ENCODE data around the gene FRMD3. TPM values are rescaled to one million over a fixed set of nuclear protein-coding genes. Genes with fewer than 3 reads are reported as not detected.

FRMD3 gene
- total and polyA plus RNA-seq, 2 donors (not counting 3 experiments of a cell fraction or from before 2014, with no cell fraction given), result 3.0 to 6.1 TPM

- H3K4me3 ChIP-seq (replicated peaks in 1 of 3; ENCODE audit: insufficient read depth in 1 of 3, low read depth in 1 of 3, low read length in 3 of 3), result no peak overlapping the region
- H2AFZ ChIP-seq (ENCODE audit: low read depth, low read length), result no peak overlapping the region
- FAIRE-seq, result no peak
Measured at GRCh38 chr9:83509402-83509801, 28.8 kb downstream of the FRMD3 start.

More at GRCh38 chr9:83509402-83509801, 28.8 kb downstream of the FRMD3 start:
- no peak for DNase-seq (ENCODE audit: low read depth, low spot score)
- H3K4me1 ChIP-seq (ENCODE audit: control insufficient read depth, extremely low read depth, insufficient read depth, low read length), result peaks cover 19% of the 10 kb centered on the region
- no peak overlapping the region for H3K27ac ChIP-seq (ENCODE audit: insufficient read depth, low read depth, low read length)
- intact Hi-C loops (cut with micrococcal nuclease), result no loop called here
- H3K9ac ChIP-seq (replicated peaks; ENCODE audit: extremely low read depth, insufficient read depth, low read length), result no peak overlapping the region
- dilution Hi-C loops (cut with MboI; ENCODE audit: extremely low pct_ligation_motif_present, low sequenced_read_pairs), result no loop called here
- no peaks in the 10 kb centered on the region for H3K79me2 ChIP-seq (ENCODE audit: control insufficient read depth, insufficient read depth, low read length)
- no peak overlapping the region for H3K4me2 ChIP-seq (ENCODE audit: insufficient read depth, low read length)
- TF ChIP-seq MYC (IDR thresholded peaks at IDR 0.05; ENCODE audit: low read depth, low read length) (no peak), FOS (IDR thresholded peaks at IDR 0.05; ENCODE audit: borderline replicate concordance, insufficient read depth, low read length) (no peak), MAX (IDR thresholded peaks at IDR 0.05; ENCODE audit: insufficient read depth, insufficient read length) (no peak), POLR2A (IDR thresholded peaks at IDR 0.05; ENCODE audit: low read depth, low read length) (no peak), JUN (IDR thresholded peaks at IDR 0.05; ENCODE audit: borderline replicate concordance, insufficient read depth, insufficient read length, low read depth) (no peak), GATA2 (IDR thresholded peaks at IDR 0.05; ENCODE audit: insufficient read depth, insufficient read length, low read depth, low read length) (no peak), EZH2 (IDR thresholded peaks at IDR 0.05; ENCODE audit: borderline replicate concordance, low read depth, low read length, severe bottlenecking) (no peak), POLR2AphosphoS5 (IDR thresholded peaks at IDR 0.05; ENCODE audit: insufficient read depth, low read depth, low read length) (no peak)
- TF ChIP-seq, protein P1, sequence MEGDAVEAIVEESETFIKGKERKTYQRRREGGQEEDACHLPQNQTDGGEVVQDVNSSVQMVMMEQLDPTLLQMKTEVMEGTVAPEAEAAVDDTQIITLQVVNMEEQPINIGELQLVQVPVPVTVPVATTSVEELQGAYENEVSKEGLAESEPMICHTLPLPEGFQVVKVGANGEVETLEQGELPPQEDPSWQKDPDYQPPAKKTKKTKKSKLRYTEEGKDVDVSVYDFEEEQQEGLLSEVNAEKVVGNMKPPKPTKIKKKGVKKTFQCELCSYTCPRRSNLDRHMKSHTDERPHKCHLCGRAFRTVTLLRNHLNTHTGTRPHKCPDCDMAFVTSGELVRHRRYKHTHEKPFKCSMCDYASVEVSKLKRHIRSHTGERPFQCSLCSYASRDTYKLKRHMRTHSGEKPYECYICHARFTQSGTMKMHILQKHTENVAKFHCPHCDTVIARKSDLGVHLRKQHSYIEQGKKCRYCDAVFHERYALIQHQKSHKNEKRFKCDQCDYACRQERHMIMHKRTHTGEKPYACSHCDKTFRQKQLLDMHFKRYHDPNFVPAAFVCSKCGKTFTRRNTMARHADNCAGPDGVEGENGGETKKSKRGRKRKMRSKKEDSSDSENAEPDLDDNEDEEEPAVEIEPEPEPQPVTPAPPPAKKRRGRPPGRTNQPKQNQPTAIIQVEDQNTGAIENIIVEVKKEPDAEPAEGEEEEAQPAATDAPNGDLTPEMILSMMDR (IDR thresholded peaks at IDR 0.05; ENCODE audit: extremely low read depth in 1 of 2, insufficient read depth in 1 of 2, low read depth in 1 of 2, low read length in 2 of 2), result no peak
- no peaks in the 10 kb centered on the region for H3K27me3 ChIP-seq (ENCODE audit: control insufficient read depth in 2 of 2, insufficient read depth in 2 of 2, low read length in 2 of 2)
- CTCF ChIA-PET, result interaction anchor here (1.4 to 2.1 kb wide), 3 partner anchors 10 to 175 kb away, joined by 4 to 9 read pairs (median 6); no protein-coding TSS in a partner anchor
- no peaks in the 10 kb centered on the region for H3K9me1 ChIP-seq (replicated peaks; ENCODE audit: control insufficient read depth, extremely low read depth, insufficient read depth, low read length)
- H3K36me3 ChIP-seq (ENCODE audit: control insufficient read depth in 2 of 2, extremely low read depth in 1 of 2, insufficient read depth in 2 of 2, low read length in 2 of 2), result no peaks in the 10 kb centered on the region
- POLR2A ChIA-PET, result interaction anchor here (0.7 kb wide), 1 partner anchor 34 kb away, joined by 7 read pairs; no protein-coding TSS in a partner anchor
- BruUV-seq (replicated peaks), result no TSS peak
- H4K20me1 ChIP-seq (replicated peaks; ENCODE audit: control insufficient read depth, extremely low read depth, insufficient read depth, low read length), result no peaks in the 10 kb centered on the region
- H3K9me3 ChIP-seq (replicated peaks; ENCODE audit: control insufficient read depth, insufficient read depth, low read length), result no peaks in the 10 kb centered on the region

Data from endothelial cell of umbilical vein (primary cell).